ENCODE measurements around the gene TANC1.

The TANC1 gene

GRCh38 chr2:158962074-158962473 lies 6.4 kb upstream of the TANC1 start:
- DNase-seq (ENCODE audit: low read depth): no peak

GRCh38 chr2:158963071-158963470 lies 5.4 kb upstream of the TANC1 start:
- DNase-seq (ENCODE audit: low read depth): no peak

- DNase-seq (ENCODE audit: low read depth): no peak
Observed at GRCh38 chr2:158965107-158965506, 3.3 kb upstream of the TANC1 start.

- DNase-seq (ENCODE audit: low read depth): no peak
Observed at GRCh38 chr2:158965641-158966040, 2.8 kb upstream of the TANC1 start.

GRCh38 chr2:158966312-158966711 lies 2.1 kb upstream of the TANC1 start:
- no peak for DNase-seq (ENCODE audit: low read depth)

GRCh38 chr2:158967114-158967730 lies 1.2 kb upstream of the TANC1 start:
- no peak for DNase-seq (ENCODE audit: low read depth)

GRCh38 chr2:158967731-158968395 lies 577 bp upstream of the TANC1 start:
- no peak for DNase-seq (ENCODE audit: low read depth)

GRCh38 chr2:158969162-158969714 lies 798 bp downstream of the TANC1 start:
- no peak for DNase-seq (ENCODE audit: low read depth)

- DNase-seq (ENCODE audit: low read depth): no peak
Observed at GRCh38 chr2:158969715-158970240, 1.3 kb downstream of the TANC1 start.

GRCh38 chr2:158970241-158970751 lies 1.9 kb downstream of the TANC1 start:
- no peak for DNase-seq (ENCODE audit: low read depth)

- DNase-seq (ENCODE audit: low read depth): no peak
Observed at GRCh38 chr2:158973116-158973956, 4.9 kb downstream of the TANC1 start.

- no peak for DNase-seq (ENCODE audit: low read depth)
Observed at GRCh38 chr2:158975271-158975921, 7.0 kb downstream of the TANC1 start.

- no peak for DNase-seq (ENCODE audit: low read depth)
Observed at GRCh38 chr2:158979772-158980171, 11.3 kb downstream of the TANC1 start.

GRCh38 chr2:158984604-158985135 lies 16.2 kb downstream of the TANC1 start:
- DNase-seq (ENCODE audit: low read depth): no peak

- DNase-seq (ENCODE audit: low read depth): no peak
Observed at GRCh38 chr2:158988501-158988900, 20.1 kb downstream of the TANC1 start.

- no peak for DNase-seq (ENCODE audit: low read depth)
Observed at GRCh38 chr2:158989165-158989564, 20.7 kb downstream of the TANC1 start.

- DNase-seq (ENCODE audit: low read depth): no peak
Observed at GRCh38 chr2:158990397-158991214, 22.2 kb downstream of the TANC1 start.

- no peak for DNase-seq (ENCODE audit: low read depth)
Observed at GRCh38 chr2:158993030-158993429, 24.6 kb downstream of the TANC1 start.

- no peak for DNase-seq (ENCODE audit: low read depth)
Observed at GRCh38 chr2:158993721-158994587, 25.5 kb downstream of the TANC1 start.
